H1 (cell line): ENCODE data around the gene THAP2. TPM values are rescaled to one million over a fixed set of nuclear protein-coding genes. Genes with fewer than 3 reads are reported as not detected.

ENCODE experiments used
- CTCF ChIA-PET: fragments of 300-600 bp; sonication (Branson Sonifier 250); formaldehyde crosslinking; loops from one replicate; lab custom pipeline; 2021; ENCODE audit not compliant: partially characterized antibody; lab: Charles Lee
- POLR2A ChIA-PET: fragments of 300-600 bp; sonication (Branson Sonifier 250); formaldehyde crosslinking; loops from one replicate; lab custom pipeline; 2021; ENCODE audit warnings: inconsistent platforms; ENCODE audit not compliant: partially characterized antibody; lab: Charles Lee
- DNase-seq, 2 experiments: peaks; one replicate each; pipeline versions ENCODE4 v3.0.0 to v3.0.0-alpha.2; 2010 to 2022; ENCODE audit warnings: low spot score in 2 of 2, low read depth in 1 of 2, mixed read lengths in 1 of 2
- FAIRE-seq: peaks from 2 replicates; lab custom pipeline; 2011; peaks lifted over from hg19 to GRCh38; lab: Jason Lieb, UNC
- H2AFZ ChIP-seq: 2 replicates; pipeline ENCODE4 v1.8.1; 2012; ENCODE audit warnings: low read length, inconsistent platforms
- H2AK5ac ChIP-seq: 2 replicates; pipeline ENCODE4 v1.6.1; 2013; ENCODE audit warnings: low read depth, low read length
- H2BK120ac ChIP-seq: replicated peaks from 2 replicates; pipeline ENCODE3; 2013; ENCODE audit warnings: low read depth, low read length, inconsistent platforms
- H2BK12ac ChIP-seq: 2 replicates; pipeline ENCODE4 v1.6.1; 2013; ENCODE audit warnings: low read depth, low read length
- H2BK15ac ChIP-seq: 2 replicates; pipeline ENCODE4 v1.6.1; 2013; ENCODE audit warnings: low read length
- H2BK20ac ChIP-seq: 2 replicates; pipeline ENCODE4 v1.6.1; 2013; ENCODE audit warnings: low read length
- H2BK5ac ChIP-seq: 2 replicates; pipeline ENCODE4 v1.6.1; 2013; ENCODE audit warnings: low read depth, low read length
- H3K14ac ChIP-seq: 2 replicates; pipeline ENCODE4 v1.6.1; 2013; ENCODE audit warnings: inconsistent platforms; ENCODE audit not compliant: insufficient read length
- H3K18ac ChIP-seq: 2 replicates; pipeline ENCODE4 v1.6.1; 2013; ENCODE audit warnings: low read length; ENCODE audit errors: extremely low read depth
- H3K23ac ChIP-seq: 2 replicates; pipeline ENCODE4 v1.6.1; 2013; ENCODE audit warnings: inconsistent platforms; ENCODE audit not compliant: insufficient read length
- H3K23me2 ChIP-seq: 2 replicates; pipeline ENCODE4 v1.6.1; 2013; ENCODE audit warnings: low read depth, low read length
- H3K27ac ChIP-seq: 2 replicates; pipeline ENCODE4 v1.6.1; 2011; ENCODE audit warnings: low read depth, low read length, inconsistent platforms
- H3K27me3 ChIP-seq, 4 experiments: replicated peaks in 1 of 4; 1 replicate in 1 of 4; 2 replicates in 3 of 4; pipeline versions ENCODE4 v1.6.1 to v1.8.1; 2011 to 2013; ENCODE audit warnings: low read length in 3 of 4, mild to moderate bottlenecking in 3 of 4, inconsistent platforms in 2 of 4, mixed read lengths in 2 of 4, moderate library complexity in 1 of 4; ENCODE audit not compliant: control insufficient read depth in 3 of 4, insufficient read depth in 3 of 4; ENCODE audit errors: extremely low read depth in 1 of 4
- H3K36me3 ChIP-seq, 4 experiments: 2 replicates each; pipeline versions ENCODE4 v1.6.1 to v1.8.1; 2011 to 2013; ENCODE audit warnings: mild to moderate bottlenecking in 4 of 4, low read length in 3 of 4, moderate library complexity in 2 of 4, control low read depth in 1 of 4, inconsistent platforms in 1 of 4; ENCODE audit not compliant: insufficient read depth in 4 of 4, control insufficient read depth in 2 of 4
- H3K4ac ChIP-seq: replicated peaks from 2 replicates; pipeline ENCODE3; 2013; ENCODE audit warnings: low read length, low read depth, mixed read lengths, inconsistent platforms; ENCODE audit not compliant: insufficient read length
- H3K4me1 ChIP-seq, 4 experiments: replicated peaks in 1 of 4; 1 replicate in 1 of 4; 2 replicates in 3 of 4; pipeline versions ENCODE4 v1.6.1 to v1.8.1; 2011 to 2013; ENCODE audit warnings: low read length in 3 of 4, inconsistent platforms in 2 of 4, mixed read lengths in 1 of 4; ENCODE audit not compliant: insufficient read depth in 4 of 4, control insufficient read depth in 3 of 4
- H3K4me2 ChIP-seq, 2 experiments: 2 replicates each; pipeline versions ENCODE4 v1.6.1 to v1.8.1; 2011 to 2013; ENCODE audit warnings: low read depth in 2 of 2, low read length in 2 of 2, control low read depth in 1 of 2, inconsistent platforms in 1 of 2, mild to moderate bottlenecking in 1 of 2; ENCODE audit not compliant: insufficient read depth in 1 of 2
- H3K4me3 ChIP-seq, 4 experiments: fragments of 200-600, 300-600 bp in 1 of 4; sonication (generic), shearing (Covaris generic), sonication (Bioruptor Twin) in 1 of 4; 2 replicates each; pipeline versions ENCODE4 v1.5.1 to v1.8.1; 2011 to 2016; ENCODE audit warnings: low read length in 4 of 4, low read depth in 3 of 4, control low read depth in 2 of 4, inconsistent platforms in 2 of 4, mild to moderate bottlenecking in 2 of 4, mixed read lengths in 1 of 4, moderate library complexity in 1 of 4; ENCODE audit not compliant: insufficient read depth in 2 of 4; ENCODE audit errors: extremely low read depth in 1 of 4
- H3K56ac ChIP-seq: replicated peaks from 2 replicates; pipeline ENCODE3; 2013; ENCODE audit warnings: low read depth, mild to moderate bottlenecking, mixed read lengths, low read length, inconsistent platforms; ENCODE audit not compliant: insufficient read length
- H3K79me1 ChIP-seq: 2 replicates; pipeline ENCODE4 v1.6.1; 2013; ENCODE audit warnings: low read depth, low read length, control low read depth
- H3K79me2 ChIP-seq, 2 experiments: 2 replicates each; pipeline versions ENCODE4 v1.6.1 to v1.8.1; 2012 to 2013; ENCODE audit warnings: low read length in 2 of 2, mild to moderate bottlenecking in 2 of 2, inconsistent platforms in 1 of 2; ENCODE audit not compliant: insufficient read depth in 2 of 2, control insufficient read depth in 1 of 2
- H3K9ac ChIP-seq, 4 experiments: replicated peaks in 1 of 4; 1 replicate in 1 of 4; 2 replicates in 3 of 4; pipeline versions ENCODE4 v1.6.1 to v1.8.1; 2011 to 2013; ENCODE audit warnings: low read depth in 3 of 4, low read length in 3 of 4, control low read depth in 2 of 4, mild to moderate bottlenecking in 2 of 4, moderate library complexity in 2 of 4, inconsistent platforms in 1 of 4; ENCODE audit errors: extremely low read depth in 1 of 4
- H3K9me3 ChIP-seq, 2 experiments: 2 replicates each; pipeline versions ENCODE4 v1.6.1 to v1.8.1; 2012 to 2013; ENCODE audit warnings: mild to moderate bottlenecking in 2 of 2, moderate library complexity in 2 of 2, control low read depth in 1 of 2, inconsistent platforms in 1 of 2, low read depth in 1 of 2, low read length in 1 of 2, mixed read lengths in 1 of 2; ENCODE audit not compliant: insufficient read depth in 2 of 2
- H4K20me1 ChIP-seq, 2 experiments: replicated peaks in 1 of 2; 2 replicates each; pipeline versions ENCODE3 to v1.8.1; 2011 to 2013; ENCODE audit warnings: inconsistent platforms in 2 of 2, low read length in 2 of 2, mild to moderate bottlenecking in 1 of 2; ENCODE audit not compliant: insufficient read depth in 2 of 2, control insufficient read depth in 1 of 2
- H4K5ac ChIP-seq: 2 replicates; pipeline ENCODE4 v1.6.1; 2013; ENCODE audit warnings: low read length, low read depth, mixed read lengths, inconsistent platforms; ENCODE audit not compliant: insufficient read length
- H4K8ac ChIP-seq: 2 replicates; pipeline ENCODE4 v1.8.0; 2013; ENCODE audit warnings: mild to moderate bottlenecking, moderate library complexity, low read length, inconsistent platforms; ENCODE audit not compliant: insufficient read depth; ENCODE audit errors: extremely low read depth
- H4K91ac ChIP-seq: replicated peaks from 2 replicates; pipeline ENCODE3; 2013; ENCODE audit warnings: low read length, mixed read lengths, inconsistent platforms; ENCODE audit not compliant: insufficient read length
- CTBP2 ChIP-seq: IDR thresholded peaks from 2 replicates; pipeline ENCODE4 v1.7.0; 2011; ENCODE audit warnings: borderline replicate concordance, mild to moderate bottlenecking, moderate library complexity, mixed read lengths, low read length; ENCODE audit not compliant: insufficient read depth, insufficient read length
- EGR1 ChIP-seq: IDR thresholded peaks from 2 replicates; pipeline ENCODE4 v1.6.1; 2011; ENCODE audit warnings: low read depth, low read length, borderline replicate concordance
- KDM4A ChIP-seq: IDR thresholded peaks from one replicate; pipeline ENCODE4 v1.7.1; 2012; ENCODE audit warnings: low read depth, mild to moderate bottlenecking, moderate library complexity, low read length, inconsistent platforms; ENCODE audit not compliant: severe bottlenecking
- MAFK ChIP-seq: IDR thresholded peaks from 2 replicates; pipeline ENCODE4 v1.6.1; 2012; ENCODE audit warnings: low read depth, mild to moderate bottlenecking, improper control_type of control experiment, low read length
- MAX ChIP-seq: IDR thresholded peaks from 2 replicates; pipeline ENCODE4 v1.6.1; 2012; ENCODE audit warnings: inconsistent platforms
- SAP30 ChIP-seq: fragments of 300-600 bp; sonication (generic); IDR thresholded peaks from 2 replicates; pipeline ENCODE4 v1.7.1; 2012; ENCODE audit warnings: low read length, moderate library complexity, mild to moderate bottlenecking, inconsistent platforms; ENCODE audit not compliant: insufficient read depth, insufficient replicate concordance
- SP1 ChIP-seq: IDR thresholded peaks from 2 replicates; pipeline ENCODE4 v1.6.1; 2011; ENCODE audit warnings: low read depth, low read length
- SUZ12 ChIP-seq: fragments of 200-600 bp; sonication (generic); IDR thresholded peaks from 2 replicates; pipeline ENCODE4 v1.6.1; 2012; ENCODE audit warnings: mild to moderate bottlenecking, inconsistent platforms, low read length, moderate library complexity, mixed read lengths
- TEAD4 ChIP-seq: IDR thresholded peaks from 2 replicates; pipeline ENCODE4 v1.6.1; 2012; ENCODE audit warnings: low read depth, low read length, inconsistent platforms, mixed read lengths
- WGBS, 2 experiments: shearing (Covaris generic) in 1 of 2; methylation state at CpG; one replicate each; pipeline versions ENCODE4 v1.1.6 to v1.1.7; 2013 to 2015; ENCODE audit warnings: low lambda C conversion rate in 2 of 2, mixed read lengths in 2 of 2, inconsistent platforms in 1 of 2, low coverage in 1 of 2, missing lambda C conversion rate in 1 of 2; ENCODE audit not compliant: insufficient replicate concordance in 2 of 2, insufficient coverage in 1 of 2, insufficient read length in 1 of 2; ENCODE audit errors: extremely low coverage in 1 of 2, missing lambda C conversion rate in 1 of 2; 5-methylcytosine and 5-hydroxymethylcytosine counted together
- polyA plus RNA-seq, 7 experiments: library from polyadenylated mRNA; depleted of rRNA in 3 of 7; stranded (reverse) in 5 of 7; unstranded in 2 of 7; fragments of >200 nt in 5 of 7; fragments of 200-250 nt in 2 of 7; gene quantifications; 1 replicate in 5 of 7; 2 replicates in 1 of 7; 4 replicates in 1 of 7; pipeline versions ENCODE4 v1.2.1 to v1.2.3, GENCODE V29; 2011 to 2013; ENCODE audit warnings: missing spikeins in 2 of 7, mixed read lengths in 2 of 7
- total RNA-seq: library from RNA; stranded (reverse); fragmentation: NEBNext Ultra II Directional; extraction: Animal tissue kit (Norgen Biotek cat#: 25700); gene quantifications from 2 replicates; pipeline ENCODE4 v1.2.1, GENCODE V29; 2021

Gene THAP2
- total and polyA plus RNA-seq, 2 of the 8 experiments (the other 6 are each of a cell fraction or from before 2014, with no cell fraction given) = 1.8 to 5.3 TPM

GRCh38 chr12:71648537-71648936 lies 15.6 kb upstream of the THAP2 start:
- no peak overlapping the region for H2BK120ac ChIP-seq
- H4K91ac ChIP-seq = no peak overlapping the region
- no peak overlapping the region for H3K4me2 ChIP-seq
- no peak overlapping the region for H3K56ac ChIP-seq
- peaks cover 0 to 41% of the 10 kb centered on the region in 2 experiments; a peak in 2 of 4 replicates for H3K79me2 ChIP-seq
- 90% methylated on average over 4 of the region's 4 CpGs; no CpG with 5 or more reads in 1 of the 2 experiments for WGBS, 2 experiments
- H3K18ac ChIP-seq = no peak overlapping the region
- no peaks in the 10 kb centered on the region for H3K4me1 ChIP-seq
- no peak overlapping the region for H3K4me3 ChIP-seq
- H3K23ac ChIP-seq = no peak overlapping the region
- H2BK20ac ChIP-seq = no peak overlapping the region
- no peaks in the 10 kb centered on the region; a peak in 1 of 4 replicates for H3K9me3 ChIP-seq
- no peak overlapping the region for H2BK5ac ChIP-seq
- no peak overlapping the region for H4K8ac ChIP-seq
- no peak overlapping the region for H3K14ac ChIP-seq
- CTCF ChIA-PET = interaction anchor here (0.7 to 1.2 kb wide), 3 partner anchors 9 to 73 kb away, joined by 3 to 5 read pairs (median 4); no protein-coding TSS in a partner anchor
- FAIRE-seq = no peak
- H3K4ac ChIP-seq = no peak overlapping the region
- H3K9ac ChIP-seq = no peak overlapping the region
- no peak overlapping the region for H2BK12ac ChIP-seq
- H4K20me1 ChIP-seq = no peaks in the 10 kb centered on the region
- POLR2A ChIA-PET = no interaction called here
- H3K27ac ChIP-seq = no peak overlapping the region
- no peak overlapping the region for H2BK15ac ChIP-seq
- no peak overlapping the region for H2AK5ac ChIP-seq
- no peak for DNase-seq
- no peak overlapping the region for H4K5ac ChIP-seq
- H3K36me3 ChIP-seq = peaks cover 6 to 48% (median 20%) of the 10 kb centered on the region in 4 experiments; a peak in 7 of 8 replicates
- H3K79me1 ChIP-seq = no peaks in the 10 kb centered on the region
- no peak overlapping the region for H2AFZ ChIP-seq
- H3K23me2 ChIP-seq = no peaks in the 10 kb centered on the region
- H3K27me3 ChIP-seq = no peaks in the 10 kb centered on the region
- no peak for TF ChIP-seq TEAD4
- no peak for TF ChIP-seq SUZ12
- TF ChIP-seq SP1 = no peak
- no peak for TF ChIP-seq MAX
- TF ChIP-seq MAFK = no peak
- TF ChIP-seq SAP30 = no peak
- TF ChIP-seq KDM4A = no peak
- no peak for TF ChIP-seq CTBP2
- no peak for TF ChIP-seq EGR1
